GM12891 (cell line): ENCODE measurements around the gene TMEM258.

Experiments used
- POLR2A ChIP-seq: IDR thresholded peaks from 2 replicates; pipeline ENCODE4 v1.6.1; 2011; ENCODE audit warnings: low read depth, low read length, control low read depth
- POLR2AphosphoS5 ChIP-seq: IDR thresholded peaks from 2 replicates; pipeline ENCODE4 v1.6.1; 2011; ENCODE audit warnings: low read depth, low read length, control low read depth
- SPI1 ChIP-seq: IDR thresholded peaks from 2 replicates; pipeline ENCODE4 v1.6.1; 2011; ENCODE audit warnings: low read depth, low read length, control low read depth
- TAF1 ChIP-seq: IDR thresholded peaks from 2 replicates; pipeline ENCODE4 v1.6.1; 2011; ENCODE audit warnings: low read depth, low read length, control low read depth

DNA sequence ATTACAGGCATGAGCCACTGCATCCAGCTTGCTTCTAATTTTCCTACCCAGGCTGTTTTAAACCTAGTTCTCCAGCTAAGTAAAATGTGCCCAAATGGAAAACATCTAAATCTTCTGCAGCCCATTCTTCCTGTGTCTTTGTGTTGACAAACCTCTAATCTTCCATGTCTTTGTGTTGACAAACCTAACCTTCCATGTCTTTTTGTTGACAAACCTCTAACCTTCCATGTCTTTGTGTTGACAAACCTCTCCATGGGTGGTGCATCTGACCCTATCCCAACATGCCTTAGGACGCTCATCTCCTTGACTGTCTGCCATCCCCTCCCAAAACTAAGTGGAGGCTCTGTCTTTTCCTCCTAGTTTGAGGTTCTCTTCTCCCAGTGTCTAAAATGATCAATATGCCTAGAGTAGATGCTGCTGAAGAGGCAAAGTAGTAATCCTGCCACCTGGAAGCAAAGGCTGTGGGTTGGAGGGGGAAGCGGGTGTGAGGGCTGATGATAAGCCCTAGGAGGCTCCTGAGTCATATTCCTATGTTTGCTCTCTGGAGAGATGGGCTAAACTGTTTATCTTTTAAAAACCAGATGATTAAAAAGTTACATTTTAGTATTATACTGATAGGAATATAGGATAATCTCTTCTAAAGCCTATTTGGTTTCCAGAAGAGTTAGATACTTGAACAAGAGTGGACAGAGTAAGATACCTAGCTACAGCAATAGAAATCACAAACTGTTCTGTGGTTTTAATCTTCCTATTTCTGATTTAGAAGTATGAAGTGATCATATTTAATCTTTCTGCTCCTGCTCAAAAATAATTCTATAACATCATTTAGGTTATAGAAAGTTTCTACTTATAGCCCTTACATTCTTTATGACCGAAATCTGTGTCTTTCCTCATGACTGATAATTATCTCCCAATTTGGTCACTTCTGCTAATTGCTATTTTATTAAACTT lies 8.2 kb upstream of the TMEM258 start:
- TF ChIP-seq POLR2A (no peak), TAF1 (no peak), POLR2AphosphoS5 (no peak), SPI1 (no peak)
